PC-3 (cell line): Measurements from ENCODE around the gene KRT73.

ENCODE experiments used
- EZH2 ChIP-seq: fragments of 300-600 bp; sonication (generic); IDR thresholded peaks from one replicate; pipeline ENCODE4 v1.6.1; 2017; ENCODE audit warnings: antibody characterized with exemption, mild to moderate bottlenecking, low read length; ENCODE audit not compliant: unreplicated experiment
- TF ChIP-seq, protein P1 (sequence below): fragments of 300-600 bp; sonication (generic); conservative IDR thresholded peaks from 2 replicates; pipeline ENCODE4 v1.5.1; 2017; ENCODE audit warnings: antibody characterized with exemption, low read depth, mild to moderate bottlenecking, low read length

DNA sequence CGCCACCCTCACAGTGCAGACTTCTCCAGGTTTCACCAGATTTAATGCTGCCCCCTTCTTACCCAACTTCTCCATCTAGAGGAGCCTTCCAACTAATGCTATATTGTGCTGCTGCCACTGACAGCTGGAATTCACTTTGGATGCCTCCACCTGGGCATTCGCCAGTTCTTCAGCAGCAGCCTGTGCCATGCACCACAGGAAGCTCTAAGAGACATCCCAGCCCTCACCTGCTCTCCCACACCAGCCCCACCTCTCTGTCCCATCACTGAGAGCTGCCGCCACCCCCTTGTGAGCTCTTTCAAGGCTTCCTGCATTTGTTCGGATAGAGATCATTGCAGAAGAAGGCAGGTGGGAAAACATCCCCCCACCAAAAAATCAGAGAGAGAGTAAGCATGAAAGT lies 38.3 kb upstream of the KRT73 start:
- TF ChIP-seq, protein P1, sequence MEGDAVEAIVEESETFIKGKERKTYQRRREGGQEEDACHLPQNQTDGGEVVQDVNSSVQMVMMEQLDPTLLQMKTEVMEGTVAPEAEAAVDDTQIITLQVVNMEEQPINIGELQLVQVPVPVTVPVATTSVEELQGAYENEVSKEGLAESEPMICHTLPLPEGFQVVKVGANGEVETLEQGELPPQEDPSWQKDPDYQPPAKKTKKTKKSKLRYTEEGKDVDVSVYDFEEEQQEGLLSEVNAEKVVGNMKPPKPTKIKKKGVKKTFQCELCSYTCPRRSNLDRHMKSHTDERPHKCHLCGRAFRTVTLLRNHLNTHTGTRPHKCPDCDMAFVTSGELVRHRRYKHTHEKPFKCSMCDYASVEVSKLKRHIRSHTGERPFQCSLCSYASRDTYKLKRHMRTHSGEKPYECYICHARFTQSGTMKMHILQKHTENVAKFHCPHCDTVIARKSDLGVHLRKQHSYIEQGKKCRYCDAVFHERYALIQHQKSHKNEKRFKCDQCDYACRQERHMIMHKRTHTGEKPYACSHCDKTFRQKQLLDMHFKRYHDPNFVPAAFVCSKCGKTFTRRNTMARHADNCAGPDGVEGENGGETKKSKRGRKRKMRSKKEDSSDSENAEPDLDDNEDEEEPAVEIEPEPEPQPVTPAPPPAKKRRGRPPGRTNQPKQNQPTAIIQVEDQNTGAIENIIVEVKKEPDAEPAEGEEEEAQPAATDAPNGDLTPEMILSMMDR: no peak
- TF ChIP-seq EZH2: no peak
